GDM1 (cell line): ENCODE measurements around the gene MYO1D.
"Not testable (repeated sequence)": the region's sequence is repeated elsewhere in the genome, so short reads cannot be mapped to it uniquely, and the experiment has no call there.

ENCODE experiments used
- DNase-seq: peaks from one replicate; lab custom pipeline; 2025; lab: John Stamatoyannopoulos, UW

Gene MYO1D

GRCh38 chr17:32855620-32856019 lies 21.3 kb downstream of the MYO1D start:
- DNase-seq = no peak

- no peak for DNase-seq
These were observed 22.0 kb downstream of the MYO1D start for GRCh38 chr17:32854832-32855389.

- no peak for DNase-seq
These were observed 22.7 kb downstream of the MYO1D start for GRCh38 chr17:32854207-32854606.

- no peak for DNase-seq
These were observed 24.1 kb downstream of the MYO1D start for GRCh38 chr17:32852811-32853210.

GRCh38 chr17:32849879-32850278 lies 27.0 kb downstream of the MYO1D start:
- DNase-seq = no peak

GRCh38 chr17:32847977-32848376 lies 28.9 kb downstream of the MYO1D start:
- DNase-seq = no peak

GRCh38 chr17:32846143-32846542 lies 30.8 kb downstream of the MYO1D start:
- no peak for DNase-seq

GRCh38 chr17:32840241-32840640 lies 36.7 kb downstream of the MYO1D start:
- DNase-seq = no peak

- no peak for DNase-seq
These were observed 40.4 kb downstream of the MYO1D start for GRCh38 chr17:32836527-32836926.

GRCh38 chr17:32835291-32835761 lies 41.6 kb downstream of the MYO1D start:
- DNase-seq = no peak

- DNase-seq = no peak
These were observed 42.8 kb downstream of the MYO1D start for GRCh38 chr17:32834104-32834503.

GRCh38 chr17:32833526-32833925 lies 43.4 kb downstream of the MYO1D start:
- DNase-seq = no peak

- no peak for DNase-seq
These were observed 43.8 kb downstream of the MYO1D start for GRCh38 chr17:32833076-32833475.

- DNase-seq = no peak
These were observed 45.2 kb downstream of the MYO1D start for GRCh38 chr17:32831627-32832243.

- DNase-seq = no peak
These were observed 45.7 kb downstream of the MYO1D start for GRCh38 chr17:32831223-32831622.

- DNase-seq = no peak
These were observed 48.1 kb downstream of the MYO1D start for GRCh38 chr17:32828822-32829221.

GRCh38 chr17:32827227-32827626 lies 49.7 kb downstream of the MYO1D start:
- no peak for DNase-seq

- DNase-seq = no peak
These were observed 50.8 kb downstream of the MYO1D start for GRCh38 chr17:32826076-32826475.

GRCh38 chr17:32824334-32824733 lies 52.6 kb downstream of the MYO1D start:
- no peak for DNase-seq

- DNase-seq = no peak
These were observed 53.9 kb downstream of the MYO1D start for GRCh38 chr17:32822996-32823395.

- DNase-seq = not testable (repeated sequence)
These were observed 54.7 kb downstream of the MYO1D start for GRCh38 chr17:32821987-32822934.

- no peak for DNase-seq
These were observed 56.5 kb downstream of the MYO1D start for GRCh38 chr17:32820440-32820839.

GRCh38 chr17:32819787-32820186 lies 57.1 kb downstream of the MYO1D start:
- no peak for DNase-seq
